Glomerular endothelial cell (primary cell): Measurements from ENCODE around the gene EPS8L1. TPM values are rescaled to one million over a fixed set of nuclear protein-coding genes. Genes with fewer than 3 reads are reported as not detected.
"Not testable (repeated sequence)": the region's sequence is repeated elsewhere in the genome, so short reads cannot be mapped to it uniquely, and the experiment has no call there.

ENCODE experiments used
- DNase-seq: peaks from one replicate; pipeline ENCODE4 v3.0.0-alpha.2; 2011; ENCODE audit warnings: low read depth, low spot score; ENCODE audit errors: extremely low read depth
- total RNA-seq: library from RNA; depleted of rRNA; stranded (reverse); fragments of >200 nt; gene quantifications from 2 replicates; pipeline ENCODE4 v1.2.3, GENCODE V29; 2015

Gene EPS8L1
- total RNA-seq = 10.6 and 20.4 TPM in 2 replicates

DNA sequence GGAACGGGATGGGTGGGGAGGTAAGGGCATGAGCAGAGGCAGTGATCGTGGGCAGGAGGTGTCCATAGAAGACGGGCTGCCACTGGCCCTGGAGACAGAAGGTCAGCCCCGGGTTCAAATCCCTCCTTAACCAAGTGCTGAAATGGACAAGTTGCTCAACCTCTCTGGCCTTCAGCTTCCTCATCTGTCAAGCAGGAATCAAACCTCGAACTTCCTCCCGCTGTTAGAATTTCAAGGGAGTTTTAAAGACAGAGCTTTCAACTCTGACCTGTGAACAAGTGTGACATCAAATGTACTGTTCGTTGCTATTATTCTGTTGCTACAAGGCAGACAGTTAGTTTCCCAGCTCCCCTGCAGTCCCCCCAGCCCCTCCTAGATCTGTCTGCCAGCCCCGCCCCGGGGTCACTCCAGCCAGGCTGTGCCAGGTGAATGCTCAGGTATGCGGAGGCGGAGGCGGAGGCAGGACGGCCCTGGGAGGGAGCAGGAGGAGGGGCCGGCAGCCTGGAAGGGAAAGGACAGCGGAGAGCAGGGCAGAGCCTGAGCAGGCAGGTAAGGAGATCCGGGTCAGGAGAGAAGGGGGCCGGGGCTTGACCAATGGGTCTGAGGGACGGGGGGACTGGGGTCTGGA lies at the start of gene EPS8L1:
EPS8L1 (plus strand) TSS at position 499 of the 628 bp plus-strand sequence. CDS start 576 bp downstream, outside the sequence.
- DNase-seq = no peak

DNA sequence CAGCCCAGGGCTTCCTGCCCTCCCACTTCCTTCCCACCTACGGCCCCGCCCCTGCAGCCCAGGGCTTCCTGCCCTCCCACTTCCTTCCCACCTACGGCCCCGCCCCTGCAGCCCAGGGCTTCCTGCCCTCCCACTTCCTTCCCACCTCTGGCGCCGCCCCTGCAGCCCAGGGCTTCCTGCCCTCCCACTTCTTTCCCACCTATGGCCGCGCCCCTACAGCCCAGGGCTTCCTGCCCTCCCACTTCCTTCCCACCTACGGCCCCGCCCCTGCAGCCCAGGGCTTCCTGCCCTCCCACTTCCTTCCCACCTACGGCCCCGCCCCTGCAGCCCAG lies 48.6 kb upstream of the EPS8L1 start:
- DNase-seq = not testable (repeated sequence)

DNA sequence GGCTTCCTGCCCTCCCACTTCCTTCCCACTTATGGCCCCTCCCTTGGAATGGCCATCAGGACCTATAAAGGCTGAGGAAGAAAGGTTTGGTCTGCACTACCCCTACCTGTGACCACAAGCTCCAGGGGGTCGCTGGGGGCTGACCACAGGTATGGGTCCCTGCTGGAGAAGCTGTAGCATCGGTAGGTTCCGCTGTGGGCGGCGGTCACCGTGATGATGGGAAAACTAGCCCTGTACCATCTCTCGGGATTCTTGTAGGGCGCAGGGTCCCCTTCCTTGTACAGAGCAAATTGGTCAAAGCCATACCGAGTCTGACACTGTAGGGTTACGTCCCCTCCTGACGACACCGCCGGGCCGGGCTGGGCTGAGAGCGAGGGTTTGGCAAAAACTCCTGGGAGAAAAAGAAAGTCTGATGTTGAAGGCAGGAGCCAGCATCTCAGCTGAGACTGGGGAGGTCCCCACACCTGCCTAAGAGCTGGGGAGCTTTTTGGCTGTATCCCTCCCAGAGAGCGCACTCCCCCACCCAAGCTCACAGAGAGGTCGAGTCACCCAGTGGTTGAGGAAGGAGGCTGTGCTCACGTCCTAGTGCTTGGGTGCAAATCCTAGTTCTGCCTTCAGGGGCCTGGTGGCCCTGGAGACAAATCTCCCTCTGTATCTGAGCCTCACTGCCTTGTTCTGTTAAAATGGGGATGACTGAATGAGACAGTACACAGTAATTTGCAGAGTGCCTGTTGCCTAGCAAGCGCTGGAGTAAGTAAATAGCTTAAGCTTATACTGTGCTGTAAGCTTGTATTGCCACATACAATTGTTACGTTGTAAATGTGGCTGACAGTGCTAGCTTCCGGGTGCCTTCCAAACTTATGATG lies 48.0 kb upstream of the EPS8L1 start:
- no peak for DNase-seq

DNA sequence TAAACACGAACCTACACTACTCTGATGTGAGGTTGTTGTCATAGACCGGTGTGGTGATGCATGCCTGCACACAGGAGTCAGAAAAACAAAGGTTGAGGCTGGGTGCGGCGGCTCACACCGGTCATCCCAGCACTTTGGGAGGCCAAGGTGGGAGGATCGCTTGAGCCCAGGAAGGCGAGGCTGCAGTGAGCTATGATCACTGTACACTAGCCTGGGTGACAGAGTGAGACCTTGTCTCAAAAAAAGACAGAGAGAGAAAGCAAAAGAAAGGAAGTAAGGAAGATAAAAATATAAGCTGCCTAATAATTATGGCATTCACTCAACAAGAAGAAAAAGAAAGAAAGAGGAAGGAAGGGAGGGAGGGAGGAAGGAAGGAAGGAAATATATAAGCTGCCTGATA lies 46.9 kb upstream of the EPS8L1 start:
- no peak for DNase-seq

DNA sequence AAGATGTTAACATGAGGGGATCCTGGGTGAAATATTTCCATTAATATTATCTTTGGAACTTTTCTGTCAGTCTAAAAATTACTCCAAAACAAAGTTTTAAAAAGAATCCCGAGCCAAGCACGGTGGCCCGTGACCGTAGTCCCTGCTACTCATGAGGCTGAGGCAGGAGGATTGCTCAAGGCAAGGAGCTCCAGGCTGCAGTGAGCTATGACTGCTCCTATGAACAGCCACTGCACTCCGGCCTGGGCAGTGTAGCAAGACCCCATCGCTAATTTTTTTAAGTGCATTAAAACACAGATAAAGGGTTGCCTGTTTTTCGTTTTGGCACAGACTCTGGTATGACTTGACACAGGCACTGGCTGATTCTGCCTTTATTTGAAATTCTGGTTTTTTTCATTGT lies 44.5 kb upstream of the EPS8L1 start:
- DNase-seq = no peak

DNA sequence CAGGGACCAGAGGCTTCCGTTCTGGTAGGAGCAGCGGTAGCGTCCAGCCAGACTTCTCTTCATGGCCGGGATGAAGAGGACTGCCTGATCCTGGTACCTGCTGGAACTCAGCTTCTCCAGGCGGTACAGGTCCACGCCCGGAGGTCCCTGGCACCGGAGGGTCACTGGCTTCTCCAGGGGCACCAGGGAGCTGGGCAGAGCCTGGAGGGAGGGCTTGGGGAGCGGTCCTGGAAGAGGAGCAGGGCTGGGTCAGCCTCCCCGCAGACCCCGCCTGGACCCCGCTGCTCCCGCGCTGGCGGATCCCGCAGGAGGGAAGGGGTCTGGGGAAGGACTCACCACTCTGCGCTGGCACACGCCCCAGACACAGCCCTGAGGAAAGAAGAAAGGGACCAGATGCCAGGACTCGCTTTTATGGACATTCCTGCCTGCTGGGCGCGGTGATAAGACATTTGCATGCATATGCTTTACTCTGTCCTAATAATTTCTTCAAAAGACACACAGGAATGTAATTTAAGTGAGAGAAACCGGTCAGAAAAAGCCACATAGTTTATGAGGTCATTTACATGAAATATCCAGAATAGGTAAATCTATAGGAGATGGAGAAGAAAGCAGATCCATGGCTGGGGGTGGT lies 43.4 kb upstream of the EPS8L1 start:
- no peak for DNase-seq

DNA sequence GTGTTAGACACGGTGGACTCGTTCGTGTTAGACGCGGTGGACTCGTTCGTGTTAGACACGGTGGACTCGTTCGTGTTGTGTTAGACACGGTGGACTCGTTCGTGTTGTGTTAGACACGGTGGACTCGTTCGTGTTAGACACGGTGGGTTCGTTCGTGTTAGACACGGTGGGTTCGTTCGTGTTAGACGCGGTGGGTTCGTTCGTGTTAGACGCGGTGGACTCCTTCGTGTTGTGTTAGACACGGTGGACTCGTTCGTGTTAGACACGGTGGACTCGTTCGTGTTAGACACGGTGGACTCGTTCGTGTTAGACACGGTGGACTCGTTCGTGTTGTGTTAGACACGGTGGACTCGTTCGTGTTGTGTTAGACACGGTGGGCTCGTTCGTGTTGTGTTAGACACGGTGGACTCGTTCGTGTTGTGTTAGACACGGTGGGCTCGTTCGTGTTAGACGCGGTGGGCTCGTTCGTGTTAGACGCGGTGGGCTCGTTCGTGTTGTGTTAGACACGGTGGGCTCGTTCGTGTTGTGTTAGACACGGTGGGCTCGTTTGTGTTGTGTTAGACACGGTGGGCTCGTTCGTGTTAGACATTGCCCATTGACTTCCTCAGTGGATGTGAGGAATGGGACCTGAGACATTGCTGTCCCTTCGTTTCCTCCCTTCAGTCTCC lies 42.6 kb upstream of the EPS8L1 start:
- not testable (repeated sequence) for DNase-seq

DNA sequence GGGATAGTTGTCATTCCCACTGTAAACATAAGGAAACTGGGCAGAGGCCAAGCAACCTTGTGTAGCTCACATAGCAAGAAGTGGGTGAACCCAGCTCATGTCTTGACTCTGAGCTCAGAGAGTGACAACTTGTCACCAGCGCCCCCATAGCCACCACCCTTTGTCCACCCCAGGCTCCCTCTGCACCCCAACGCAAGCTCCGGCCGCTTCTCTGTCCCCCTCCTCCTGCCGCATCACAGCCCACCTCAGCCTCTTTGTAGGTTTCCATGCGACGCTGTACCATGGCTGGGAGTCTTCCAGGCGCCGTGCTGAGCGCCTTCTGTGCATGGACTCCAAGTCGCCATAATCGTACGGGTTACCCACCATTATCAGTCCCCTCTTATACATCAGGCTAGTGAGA lies 40.9 kb upstream of the EPS8L1 start:
- no peak for DNase-seq

DNA sequence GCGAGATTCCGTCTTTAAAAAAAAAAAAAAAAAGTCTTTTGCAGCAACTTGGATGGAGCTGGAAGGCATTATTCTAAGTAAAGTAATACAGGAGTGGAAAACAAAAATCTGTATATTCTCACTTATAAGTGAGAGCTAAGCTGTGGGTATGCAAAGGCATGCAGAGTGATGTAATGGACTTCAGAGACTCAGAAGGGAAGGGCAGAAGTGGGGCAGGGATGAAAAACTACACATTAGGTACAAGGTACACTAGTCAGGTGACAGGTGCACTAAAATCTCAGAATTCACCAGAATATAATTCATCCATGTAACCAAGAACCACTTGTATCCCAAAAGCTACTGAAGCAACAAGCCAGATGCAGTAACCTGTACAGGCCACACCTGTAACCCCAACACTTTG lies 39.6 kb upstream of the EPS8L1 start:
- no peak for DNase-seq

DNA sequence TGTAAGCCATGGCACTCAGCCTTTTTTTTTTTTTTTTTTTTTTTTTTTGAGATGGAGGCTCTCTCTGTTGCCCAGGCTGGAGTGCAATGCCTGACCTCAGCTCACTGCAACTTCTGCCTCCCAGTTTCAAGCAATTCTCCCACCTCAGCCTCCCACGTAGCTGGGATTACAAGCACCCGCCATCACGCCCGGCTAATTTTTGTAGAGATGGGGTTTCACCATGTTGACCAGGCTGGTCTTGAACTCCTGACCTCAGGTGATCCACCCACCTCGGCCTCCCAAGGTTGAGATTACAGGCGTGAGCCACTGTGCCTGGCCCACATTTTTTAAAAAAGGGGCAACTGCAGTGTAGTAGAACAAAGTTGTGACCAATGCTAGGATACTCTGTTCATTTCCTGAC lies 38.1 kb upstream of the EPS8L1 start:
- DNase-seq = not testable (repeated sequence)

DNA sequence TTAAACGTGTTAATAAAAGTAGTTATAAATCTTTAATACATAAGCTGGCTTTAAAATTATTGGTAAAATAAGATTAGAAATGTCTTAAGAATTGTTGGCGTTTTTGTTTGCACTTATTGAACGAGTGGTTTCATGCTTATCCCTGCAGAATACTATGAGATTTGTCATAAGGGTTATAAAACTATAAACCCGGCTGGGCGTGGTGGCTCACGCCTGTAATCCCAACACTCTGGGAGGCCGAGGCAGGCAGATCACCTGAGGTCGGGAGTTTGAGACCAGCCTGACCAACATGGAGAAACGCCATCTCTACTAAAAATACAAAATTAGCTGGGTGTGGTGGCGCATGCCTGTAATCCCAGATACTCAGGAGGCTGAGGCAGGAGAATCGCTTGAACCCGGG lies 35.0 kb upstream of the EPS8L1 start:
- DNase-seq = not testable (repeated sequence)

DNA sequence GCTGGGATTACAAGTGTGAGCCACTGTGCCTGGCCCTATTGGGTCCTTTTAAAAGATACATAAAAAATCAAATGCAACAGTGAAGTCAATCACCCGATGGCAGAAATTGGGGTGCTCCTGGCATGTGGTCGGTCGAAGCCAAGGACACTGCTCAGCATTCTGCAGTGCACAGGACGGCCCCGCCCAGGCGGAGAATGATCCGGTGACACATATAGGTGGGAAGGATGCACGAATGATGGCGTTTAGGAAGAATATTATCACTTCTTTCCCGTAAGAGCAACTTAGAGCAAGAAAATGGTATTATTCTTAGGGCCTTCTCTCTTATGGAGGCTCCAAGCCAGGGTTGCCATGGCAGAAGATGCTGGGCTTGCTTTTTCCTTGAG lies 34.4 kb upstream of the EPS8L1 start:
- DNase-seq = no peak

DNA sequence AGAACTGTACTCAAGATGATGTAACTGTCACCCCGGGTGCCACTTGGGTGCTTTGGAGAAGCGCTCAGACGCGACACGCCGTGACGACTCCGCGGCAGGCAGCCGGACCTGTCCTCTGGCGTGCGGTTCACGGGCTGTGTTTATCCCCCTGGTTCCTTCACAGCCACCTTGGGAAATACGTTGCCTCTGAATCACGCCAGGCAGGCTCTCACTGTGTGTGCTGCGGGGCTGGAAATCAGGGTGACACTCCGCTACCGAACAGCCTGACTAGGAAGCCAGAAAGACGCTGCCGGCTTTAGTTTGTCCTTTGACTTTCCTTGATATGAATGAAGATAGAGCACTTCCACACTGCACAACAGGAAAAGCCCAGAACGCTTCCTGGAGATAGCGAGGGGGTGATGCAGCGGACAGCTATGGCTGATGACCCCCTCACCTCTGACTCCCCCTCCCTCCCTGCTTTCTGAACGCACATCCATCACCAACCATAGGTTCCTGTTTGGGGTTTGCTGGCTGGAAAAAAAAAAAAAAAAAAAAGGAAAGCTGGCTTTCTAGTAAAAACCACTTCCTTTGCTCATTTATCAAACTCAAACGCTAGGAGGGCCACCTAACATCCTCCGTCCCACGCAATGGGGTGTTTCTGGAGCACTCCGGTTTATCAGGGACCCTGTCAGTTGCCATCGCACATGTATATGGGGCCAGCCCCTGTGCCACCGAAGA lies 33.9 kb upstream of the EPS8L1 start:
- DNase-seq = peak; percentile 29

DNA sequence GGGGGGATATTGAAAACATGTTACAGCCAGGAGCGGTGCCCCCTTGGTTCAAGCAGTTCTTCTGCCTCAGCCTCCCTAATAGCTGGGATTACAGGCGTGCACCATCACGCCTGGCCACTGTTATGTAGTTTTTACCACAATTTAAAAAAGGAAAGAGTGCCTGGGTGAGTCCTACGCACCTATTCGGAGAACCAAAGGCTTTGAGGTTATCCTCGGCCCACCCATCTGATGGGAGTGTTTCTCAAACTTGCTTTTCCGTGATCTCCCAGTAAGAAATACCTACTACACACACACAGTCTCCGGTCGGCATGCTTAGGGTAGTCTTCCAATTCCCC lies 33.4 kb upstream of the EPS8L1 start:
- no peak for DNase-seq

DNA sequence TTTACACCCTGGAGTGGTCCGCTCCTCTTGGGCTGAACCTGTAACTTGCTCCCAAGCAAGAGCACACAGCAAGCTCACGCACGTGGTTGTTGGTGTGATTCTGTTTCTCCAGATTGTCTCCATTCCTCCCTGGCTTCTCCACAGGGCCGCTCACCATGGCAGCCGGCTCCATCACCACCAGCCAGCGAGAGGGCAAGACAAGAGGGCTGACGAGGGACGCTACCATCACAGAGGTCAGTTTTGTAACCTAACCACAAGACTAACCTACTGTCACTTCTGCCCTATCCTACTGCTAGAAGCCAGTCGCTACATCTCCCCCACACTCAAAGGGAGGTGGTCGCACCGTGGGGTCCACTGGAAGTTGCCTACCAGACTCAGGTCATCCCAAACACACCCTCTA lies 33.0 kb upstream of the EPS8L1 start:
- no peak for DNase-seq

DNA sequence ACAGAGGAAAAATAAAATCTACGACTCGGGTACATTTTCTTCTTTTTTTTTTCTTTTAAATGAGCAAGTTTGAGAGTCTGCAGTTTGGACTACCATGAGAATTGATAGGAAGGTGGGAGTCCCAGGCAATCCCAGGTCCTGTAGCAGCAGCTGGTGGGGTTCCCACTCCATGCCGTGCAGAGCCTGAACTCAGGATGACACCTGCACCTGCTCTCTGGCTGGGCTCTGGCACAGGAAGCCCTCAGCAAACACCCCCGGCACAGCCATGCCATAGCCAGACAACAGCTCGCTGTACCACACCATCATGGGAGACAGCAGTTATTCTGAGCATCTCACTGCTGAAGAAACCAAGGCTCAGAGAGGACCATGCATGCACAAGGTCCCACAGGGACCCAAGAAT lies 31.4 kb upstream of the EPS8L1 start:
- DNase-seq = no peak

DNA sequence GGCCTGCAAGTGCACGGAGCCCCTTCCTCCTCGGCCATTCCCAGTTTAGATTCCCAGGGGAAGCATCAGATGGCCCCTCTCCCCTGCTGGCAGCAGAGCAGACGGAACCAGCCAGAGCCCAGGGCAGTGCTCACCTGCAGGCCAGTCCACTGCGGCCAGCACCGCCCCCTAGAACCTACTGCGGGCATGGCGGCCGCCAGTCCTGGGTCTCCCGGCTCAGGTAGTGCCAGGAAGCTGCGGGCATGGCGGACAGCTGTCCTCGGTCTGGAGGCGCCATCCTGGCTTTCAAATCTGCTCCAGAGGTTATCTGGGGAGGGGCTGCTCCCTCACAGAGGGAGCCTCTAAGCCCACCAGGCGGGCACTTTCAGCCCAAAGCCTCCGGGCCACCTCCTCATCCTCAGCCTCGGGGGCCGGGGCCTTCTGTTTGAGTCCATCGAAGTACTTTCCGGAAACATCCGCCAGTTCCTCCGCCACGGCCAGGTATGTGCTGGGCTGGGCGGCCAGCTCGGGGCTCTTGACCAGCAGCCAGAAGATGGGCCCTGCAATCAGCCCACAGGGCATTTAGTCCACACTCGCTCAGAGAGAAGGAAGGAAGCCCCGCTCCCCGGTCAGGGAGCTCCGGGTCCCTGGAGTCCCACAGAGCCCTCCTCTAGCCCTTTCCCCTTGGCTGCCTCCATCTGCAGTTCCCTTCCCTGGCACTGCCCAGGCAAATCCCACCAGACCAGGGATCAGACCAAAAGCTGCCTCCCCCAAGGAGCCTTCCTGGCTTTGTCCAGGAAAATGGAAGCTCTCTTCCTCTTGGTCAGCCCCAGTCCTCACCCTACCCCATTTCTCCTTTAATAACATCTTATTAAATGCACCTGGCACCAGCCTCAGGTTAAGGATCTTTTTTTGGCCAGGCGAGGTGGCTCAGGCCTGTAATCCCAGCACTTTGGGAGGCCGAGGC lies 30.6 kb upstream of the EPS8L1 start:
- no peak for DNase-seq

DNA sequence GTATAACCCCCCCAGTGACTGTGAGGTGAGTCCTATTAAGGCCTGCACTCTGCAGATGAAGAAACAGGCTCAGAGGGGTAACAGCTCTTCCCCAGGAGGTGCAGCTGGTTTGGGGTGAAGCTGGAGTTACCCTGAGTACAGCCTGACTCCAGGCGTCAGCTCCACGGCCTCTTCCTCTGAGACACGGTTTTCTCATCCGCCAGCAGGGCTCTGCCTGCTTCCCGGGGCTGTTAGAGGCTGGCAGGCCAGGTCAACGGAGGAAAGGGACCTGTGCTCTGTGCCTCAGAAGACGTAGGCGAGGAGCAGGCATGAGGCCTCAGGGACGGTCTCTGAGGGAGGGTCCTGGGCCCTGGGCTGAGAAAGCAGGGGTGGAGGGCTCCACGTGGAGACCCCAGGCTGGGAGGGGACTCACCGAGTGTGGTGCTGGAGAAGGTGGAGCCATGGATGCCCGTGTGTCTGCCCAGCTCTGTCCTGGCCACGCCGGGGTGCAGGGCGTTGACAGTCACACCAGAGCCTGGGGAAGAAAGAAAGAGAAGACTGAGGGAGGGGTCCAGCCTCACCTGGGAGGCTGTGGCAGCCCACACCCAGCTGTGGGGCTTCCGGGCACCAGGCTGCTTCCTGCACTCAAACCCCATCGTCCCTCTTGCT lies 28.6 kb upstream of the EPS8L1 start:
- DNase-seq = no peak

DNA sequence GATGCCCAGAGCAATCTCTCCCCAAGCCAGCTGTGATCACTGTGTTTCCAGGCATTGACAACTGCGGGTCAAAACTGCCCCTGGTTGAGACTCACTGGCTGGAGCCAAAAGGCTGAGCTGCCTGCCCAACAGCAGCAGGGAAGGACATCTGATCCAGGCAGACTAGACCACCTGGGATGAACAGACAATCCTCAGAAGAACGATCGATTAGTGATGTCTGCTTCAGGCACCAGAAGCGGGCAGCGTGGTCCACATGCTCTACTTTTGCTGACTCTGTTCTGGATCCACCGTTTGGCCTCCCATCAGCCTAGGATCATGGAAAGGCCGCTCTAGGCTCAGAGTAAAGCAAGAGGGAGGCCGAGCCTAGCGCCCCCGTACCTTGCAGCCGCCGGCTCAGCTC lies 27.7 kb upstream of the EPS8L1 start:
- DNase-seq = no peak
